GM19025 (cell line): ENCODE results near the gene IFT57.
"Not testable (repeated sequence)": the region's sequence is repeated elsewhere in the genome, so short reads cannot be mapped to it uniquely, and the experiment has no call there.

Experiments
- ATAC-seq: cut with Tn5 transposase; IDR thresholded peaks from one replicate; pipeline ENCODE4 v1.9.1; 2021; ENCODE audit warnings: mild to moderate bottlenecking, low read depth, moderate library complexity; ENCODE audit not compliant: unreplicated experiment

The IFT57 gene, protein sequence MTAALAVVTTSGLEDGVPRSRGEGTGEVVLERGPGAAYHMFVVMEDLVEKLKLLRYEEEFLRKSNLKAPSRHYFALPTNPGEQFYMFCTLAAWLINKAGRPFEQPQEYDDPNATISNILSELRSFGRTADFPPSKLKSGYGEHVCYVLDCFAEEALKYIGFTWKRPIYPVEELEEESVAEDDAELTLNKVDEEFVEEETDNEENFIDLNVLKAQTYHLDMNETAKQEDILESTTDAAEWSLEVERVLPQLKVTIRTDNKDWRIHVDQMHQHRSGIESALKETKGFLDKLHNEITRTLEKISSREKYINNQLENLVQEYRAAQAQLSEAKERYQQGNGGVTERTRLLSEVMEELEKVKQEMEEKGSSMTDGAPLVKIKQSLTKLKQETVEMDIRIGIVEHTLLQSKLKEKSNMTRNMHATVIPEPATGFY

DNA sequence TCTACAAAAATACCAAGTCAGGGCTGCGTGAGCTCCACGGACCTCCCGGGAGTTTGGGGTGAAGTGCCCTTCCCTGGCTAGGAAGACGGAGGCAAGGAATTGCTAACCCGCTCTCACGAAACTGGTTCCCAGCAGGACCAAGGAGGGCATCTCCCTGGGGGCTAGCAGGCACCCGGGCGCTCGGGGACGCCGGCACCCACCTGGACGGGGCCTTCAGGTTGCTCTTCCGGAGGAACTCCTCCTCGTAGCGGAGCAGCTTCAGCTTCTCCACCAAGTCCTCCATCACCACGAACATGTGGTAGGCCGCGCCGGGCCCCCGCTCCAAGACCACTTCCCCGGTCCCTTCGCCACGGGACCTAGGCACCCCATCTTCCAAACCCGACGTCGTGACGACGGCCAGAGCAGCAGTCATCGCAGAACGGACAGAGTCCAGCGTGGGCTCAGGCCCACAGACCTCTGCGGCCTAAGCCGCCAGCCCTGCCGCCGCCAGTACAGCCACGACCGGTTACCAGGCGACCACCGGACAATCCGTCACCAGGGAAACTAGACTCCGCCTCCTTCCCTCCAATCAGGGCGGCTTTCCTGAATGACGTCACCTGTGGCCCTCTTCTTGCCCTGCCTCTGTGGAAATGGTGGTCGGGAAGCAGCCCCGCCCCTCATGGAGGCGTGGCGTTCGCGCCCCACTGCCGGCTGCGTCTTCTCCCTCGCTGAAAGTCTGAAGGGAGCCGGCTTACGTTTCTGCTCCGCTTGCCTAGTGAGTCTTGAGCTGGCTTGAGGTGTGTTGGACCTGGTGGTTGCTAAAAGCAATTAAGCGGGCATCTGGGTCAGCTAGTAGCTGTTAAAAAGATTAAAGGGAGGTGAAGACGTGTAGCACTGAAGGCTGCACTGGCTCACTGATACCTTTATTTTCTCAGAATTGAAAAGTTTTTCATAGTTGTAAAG is at the start of gene IFT57:
Gene IFT57, minus strand, starts transcription at position 514 of the 942 bp plus-strand sequence. Its CDS starts 102 bp downstream, at position 412.
- peak; percentile 90 for ATAC-seq

DNA sequence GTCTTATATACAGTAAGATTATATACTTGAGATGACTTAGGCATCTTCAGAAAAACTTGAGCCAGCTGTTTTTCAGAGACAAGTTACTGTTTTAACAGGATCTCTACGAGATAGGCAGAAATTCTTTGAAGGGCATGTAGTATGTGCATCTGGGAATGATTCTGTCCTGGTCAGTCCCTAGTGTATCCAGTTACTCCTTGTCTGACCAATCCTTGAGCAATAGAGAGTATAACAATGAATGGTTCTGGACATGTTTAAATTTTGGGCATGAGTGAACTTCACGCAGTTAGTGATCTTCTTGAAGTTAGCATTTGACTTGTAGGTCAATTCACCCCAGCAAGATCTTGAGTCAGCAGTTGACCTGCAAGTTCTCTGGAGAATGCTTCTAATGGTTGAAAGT is 49.4 kb upstream of the IFT57 start:
- ATAC-seq, result no peak

DNA sequence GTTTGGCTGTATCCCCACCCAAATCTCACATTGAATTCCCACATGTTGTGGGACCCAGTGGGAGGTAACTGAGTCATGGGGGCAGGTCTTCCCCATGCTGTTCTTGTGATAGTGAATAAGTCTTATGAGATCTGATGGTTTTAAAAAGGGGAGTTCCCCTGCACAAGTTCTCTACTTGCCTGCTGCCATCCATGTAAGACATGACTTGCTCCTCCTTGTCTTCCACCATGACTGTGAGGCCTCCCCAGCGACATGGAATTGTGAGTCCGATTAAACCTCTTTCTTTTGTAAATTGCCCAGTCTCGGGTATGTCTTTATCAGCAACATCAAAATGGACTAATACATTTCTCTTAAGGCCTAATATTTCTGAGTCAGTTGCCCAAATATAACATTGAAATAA is 46.0 kb upstream of the IFT57 start:
- not testable (repeated sequence) for ATAC-seq

DNA sequence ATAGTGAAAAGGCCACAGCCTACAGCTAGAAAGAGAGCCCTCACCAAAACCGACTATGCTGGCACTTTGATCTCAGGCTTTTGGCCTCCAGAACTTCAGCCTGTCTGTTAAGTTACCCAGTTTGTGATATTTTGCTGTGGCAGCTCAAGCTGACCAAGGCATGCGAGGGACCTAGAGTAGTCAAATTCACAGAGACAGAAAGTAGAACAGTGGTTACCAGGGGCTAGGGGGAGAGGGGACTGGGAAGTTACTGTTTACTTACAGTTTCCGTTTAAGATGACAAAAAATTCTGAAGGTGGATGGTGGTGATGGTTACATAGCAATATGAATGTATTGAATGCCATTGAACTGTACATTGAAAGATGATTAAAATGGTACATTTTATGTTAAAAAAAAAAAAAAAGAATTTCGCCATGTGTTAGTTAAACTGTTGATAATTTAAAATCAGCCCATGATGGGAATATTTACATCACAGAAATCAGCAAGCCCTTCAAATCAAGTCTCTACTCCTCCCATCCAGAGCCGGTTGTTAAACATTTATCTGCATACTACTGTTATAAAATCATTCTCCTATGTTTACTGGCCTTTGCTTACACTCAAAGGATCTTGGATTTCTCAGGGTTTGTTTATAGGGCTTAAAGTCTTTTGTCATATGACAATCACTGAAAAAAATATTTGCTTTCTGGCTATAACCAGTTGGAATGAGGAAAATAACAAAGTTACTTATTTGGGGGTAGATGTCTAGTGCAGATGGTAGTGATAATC is 42.5 kb upstream of the IFT57 start:
- peak; percentile 74 for ATAC-seq

DNA sequence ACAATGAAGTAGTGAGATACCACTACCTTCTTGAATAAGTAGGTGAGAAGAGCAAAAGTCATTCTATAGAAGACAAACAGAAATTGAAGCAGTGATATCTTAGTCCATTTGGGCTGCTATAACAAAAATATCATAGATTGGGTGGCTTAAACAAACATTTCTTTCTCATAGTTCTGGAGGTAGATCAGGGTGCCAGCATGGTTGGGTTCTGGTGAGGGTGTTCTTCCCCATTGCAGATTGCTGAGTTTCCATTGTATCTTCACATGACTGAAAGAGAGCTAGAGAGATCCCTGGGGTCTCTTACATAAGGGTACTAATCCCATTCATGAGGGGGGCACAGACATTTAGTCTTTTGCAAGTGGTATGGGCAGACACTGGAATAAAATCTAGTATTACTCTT is 32.9 kb upstream of the IFT57 start:
- no peak for ATAC-seq

DNA sequence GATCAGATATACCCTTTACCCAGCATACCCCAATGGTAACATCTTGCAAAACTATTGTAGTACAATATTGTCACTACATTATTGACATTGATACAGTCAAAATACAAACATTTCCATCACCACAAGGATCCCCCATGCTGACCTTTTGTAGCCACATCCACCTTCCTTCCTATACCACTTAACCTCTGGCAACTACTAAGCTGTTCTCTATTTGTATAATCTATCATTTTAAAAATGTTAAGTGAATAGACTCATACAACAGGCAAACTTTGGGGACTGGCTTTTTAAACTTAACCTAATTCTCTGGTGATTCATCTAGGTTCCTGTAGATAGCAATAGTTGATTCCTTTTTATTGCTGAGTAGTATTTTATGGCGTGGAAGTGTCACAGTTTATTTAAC is 29.6 kb upstream of the IFT57 start:
- ATAC-seq, result no peak

DNA sequence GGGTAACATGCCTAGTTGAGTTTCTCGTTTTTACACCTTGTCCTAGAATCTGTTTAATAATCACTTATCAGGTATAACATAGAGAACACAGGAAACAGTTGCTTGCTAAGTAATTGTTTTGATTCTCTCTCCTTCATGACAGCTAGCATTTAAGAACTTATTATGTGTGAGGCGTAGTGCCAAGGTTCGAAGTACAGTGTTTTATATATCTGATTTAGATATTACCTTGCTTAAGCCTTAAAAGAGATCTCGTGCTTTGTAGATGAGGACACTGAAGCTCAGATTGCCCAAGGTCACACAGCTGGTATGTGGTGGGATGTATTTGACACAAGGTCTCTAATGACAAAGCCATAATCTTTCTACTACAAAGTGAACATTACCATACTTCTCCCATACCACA is 29.0 kb upstream of the IFT57 start:
- ATAC-seq, result no peak

DNA sequence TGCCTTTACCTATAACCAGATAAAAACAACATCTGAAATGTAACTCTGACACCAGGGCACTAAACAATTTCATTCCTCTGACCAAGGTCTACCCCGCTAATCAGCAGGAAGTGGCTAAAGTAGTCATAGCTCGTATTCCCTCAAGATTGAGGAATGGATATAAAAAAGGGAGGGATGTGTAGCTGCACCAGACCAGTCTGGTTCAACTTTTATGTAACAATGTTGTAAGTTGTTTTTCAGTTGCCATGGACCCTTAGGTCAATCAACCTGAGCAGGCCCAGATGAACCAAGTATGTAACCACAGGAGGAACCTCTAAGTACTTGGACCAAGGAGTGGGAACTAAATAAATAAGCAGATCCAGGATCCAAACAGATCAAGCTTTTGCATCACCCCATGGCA is 28.4 kb upstream of the IFT57 start:
- no peak for ATAC-seq

DNA sequence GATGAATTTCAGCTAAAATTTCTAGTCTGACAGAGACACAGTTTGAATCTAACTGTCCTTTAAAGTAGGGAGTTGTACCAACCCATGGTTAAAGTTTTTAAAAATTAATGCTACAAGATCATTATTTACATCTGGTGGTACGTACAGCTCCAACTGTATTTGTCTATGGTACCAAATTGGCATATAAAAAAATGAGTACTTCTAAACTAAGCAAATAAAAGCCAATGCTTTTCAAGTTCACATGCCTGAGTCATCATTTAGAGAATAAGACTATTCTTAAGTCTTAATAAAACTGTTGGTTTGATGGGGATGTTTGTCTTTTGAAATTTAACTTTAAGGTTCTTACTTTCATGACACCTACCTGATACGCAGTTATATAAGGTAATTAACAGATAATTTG is 21.0 kb upstream of the IFT57 start:
- ATAC-seq, result no peak

DNA sequence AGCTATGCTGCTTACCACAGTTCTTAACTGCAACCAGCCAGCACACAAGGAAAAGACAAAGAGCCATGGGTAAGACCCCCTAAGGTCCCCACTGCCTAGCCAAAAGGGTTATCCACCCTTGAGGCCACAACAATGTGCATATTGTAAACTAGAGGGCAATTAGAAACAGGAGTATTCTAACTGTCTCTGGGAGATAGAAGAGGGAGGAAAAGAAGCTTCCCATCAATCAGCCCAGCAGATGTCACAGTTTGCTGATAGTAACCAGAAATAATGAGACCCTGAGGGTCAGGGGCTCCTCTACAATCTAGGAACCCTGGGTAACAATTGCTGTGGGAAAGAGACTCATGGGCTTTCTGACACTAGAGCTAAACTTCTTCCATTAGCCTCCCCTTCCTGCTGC is 20.6 kb upstream of the IFT57 start:
- ATAC-seq, result no peak

DNA sequence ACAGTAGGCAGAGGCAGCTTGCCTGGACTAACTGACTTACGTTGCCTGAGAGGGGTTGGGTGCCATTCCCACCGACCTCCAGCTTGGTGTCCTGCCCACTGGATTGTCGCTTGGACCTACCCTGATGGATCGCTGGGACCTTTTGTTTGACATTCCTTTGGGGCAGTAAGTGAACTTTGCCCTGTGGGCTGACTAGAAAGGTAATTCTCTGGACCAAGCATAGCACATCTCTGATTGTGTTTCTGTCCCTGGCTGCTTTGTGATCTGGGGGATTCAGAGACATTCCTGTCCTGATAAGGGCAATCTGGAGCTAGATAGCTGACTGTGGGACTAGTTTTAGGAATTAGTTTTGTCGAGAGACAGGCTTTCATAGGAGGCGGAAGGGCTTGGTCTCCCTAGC is 19.5 kb upstream of the IFT57 start:
- no peak for ATAC-seq

DNA sequence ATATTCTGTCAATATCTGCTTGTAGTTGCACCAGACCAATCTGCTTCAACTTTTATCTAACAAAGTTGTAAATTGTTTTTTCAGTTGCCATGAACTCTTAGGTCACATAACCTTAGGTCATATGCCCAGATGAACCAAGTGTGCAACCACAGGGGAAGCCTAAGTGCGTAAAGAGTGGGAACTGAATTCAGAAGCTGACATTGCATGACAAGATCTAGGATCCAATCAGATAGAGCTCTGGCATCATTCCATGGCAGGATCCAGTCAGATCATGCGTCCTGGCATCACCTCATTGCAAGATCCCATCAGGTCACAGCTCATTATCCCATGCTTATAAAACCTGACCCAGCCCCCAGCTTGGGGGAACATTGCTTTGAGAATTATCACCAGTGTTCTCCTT is 18.9 kb upstream of the IFT57 start:
- ATAC-seq, result no peak

DNA sequence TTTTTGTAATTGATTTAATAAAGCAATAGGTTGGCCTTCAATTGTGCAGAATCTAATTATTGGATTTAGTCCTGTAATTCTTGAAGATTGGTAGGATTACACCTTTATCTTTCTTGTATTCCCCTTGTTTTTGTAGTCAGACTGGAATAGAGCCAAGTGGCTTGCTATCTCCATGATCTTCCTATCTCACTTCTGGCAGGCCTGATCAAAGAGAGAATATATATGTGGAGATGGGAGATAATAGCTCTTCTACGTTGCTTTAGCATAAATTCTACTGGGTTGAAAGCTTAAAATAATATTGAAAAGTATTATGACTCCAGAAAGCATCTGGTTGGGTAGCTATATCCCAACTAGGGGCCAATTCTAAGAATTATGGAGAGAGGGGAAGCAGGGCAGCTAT is 16.9 kb upstream of the IFT57 start:
- ATAC-seq, result no peak

DNA sequence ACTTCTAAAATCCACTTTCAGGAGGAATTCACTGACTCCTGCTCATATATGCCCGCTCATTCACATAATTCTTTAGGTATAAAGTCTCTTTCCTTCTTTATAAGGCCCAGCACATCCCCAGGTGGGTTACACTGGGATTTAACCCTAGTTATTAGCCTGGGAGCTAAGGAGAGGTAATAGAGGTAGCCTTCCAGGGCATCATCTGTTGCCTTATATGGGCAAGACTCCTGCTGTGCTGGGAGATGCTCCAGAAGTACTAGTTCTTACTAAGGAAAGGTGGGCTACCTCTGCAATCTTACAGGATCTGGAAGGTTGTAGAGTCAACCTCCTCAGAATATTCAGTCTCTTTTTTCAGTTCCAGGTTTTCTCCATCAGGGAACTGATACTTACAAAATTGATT is 13.1 kb upstream of the IFT57 start:
- ATAC-seq, result no peak

DNA sequence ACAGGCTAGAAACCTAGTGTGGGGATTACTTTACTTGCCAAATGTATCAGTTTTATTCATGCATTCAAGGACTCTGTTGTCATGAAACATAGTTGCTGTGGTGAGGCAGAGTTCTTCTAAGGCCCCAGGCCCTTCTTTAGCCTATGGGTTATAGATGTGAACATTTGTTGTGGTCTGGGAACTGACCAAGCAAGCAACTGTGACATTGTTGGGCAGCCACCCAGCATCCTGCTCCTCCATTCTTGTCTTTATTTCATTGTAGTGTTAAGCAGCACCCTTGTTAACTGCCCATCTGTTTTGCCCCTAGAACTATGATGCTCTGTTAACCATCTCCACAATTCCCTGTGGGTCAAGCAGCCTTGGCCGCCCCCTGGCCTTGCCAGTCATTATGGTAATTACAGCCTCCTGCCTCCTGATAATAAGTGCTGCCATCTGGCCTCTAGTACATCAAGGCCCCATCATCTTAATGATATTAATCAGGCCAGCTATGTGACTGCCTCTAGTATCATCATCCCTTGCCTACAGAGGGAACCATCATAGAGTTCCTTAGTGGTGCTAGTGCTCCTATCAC is 12.2 kb upstream of the IFT57 start:
- ATAC-seq, result no peak

DNA sequence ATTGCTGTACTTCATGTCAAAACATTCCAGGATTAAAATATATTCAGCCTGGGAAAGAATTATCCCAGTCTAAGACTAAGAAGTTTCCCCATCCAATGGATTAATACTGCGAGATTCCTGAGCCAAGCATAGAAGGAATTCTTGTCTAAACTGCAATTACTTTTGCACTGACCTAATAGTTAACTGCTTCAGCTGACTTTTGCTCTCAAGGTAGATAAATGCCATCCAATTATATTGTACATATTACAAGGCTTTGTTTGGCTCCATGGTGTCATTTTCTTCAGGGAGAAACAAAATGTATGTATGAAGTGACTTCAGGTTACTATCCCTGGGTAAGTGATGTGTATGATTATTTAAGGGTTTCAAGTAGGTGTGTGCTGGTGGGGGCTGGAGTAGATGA is 6.1 kb upstream of the IFT57 start:
- no peak for ATAC-seq

DNA sequence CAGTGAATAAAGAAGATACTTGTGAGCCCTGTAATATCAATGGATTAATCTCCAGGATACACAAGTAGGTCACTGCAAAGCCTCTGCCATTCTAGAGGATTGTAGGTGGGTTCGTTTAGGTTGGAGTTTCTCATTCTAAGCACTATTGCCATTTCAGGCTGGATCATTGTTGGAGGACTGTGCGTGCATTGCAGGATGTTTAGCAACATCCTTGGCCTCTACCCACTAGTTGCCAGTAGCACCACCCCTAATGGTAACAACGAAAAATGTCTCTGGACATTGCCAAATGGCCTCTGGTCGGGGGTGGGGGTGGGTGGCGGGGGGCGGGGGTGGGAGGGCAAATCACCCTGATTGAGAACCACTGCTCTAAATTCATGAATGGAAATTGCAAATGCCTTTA is 4.9 kb upstream of the IFT57 start:
- no peak for ATAC-seq

DNA sequence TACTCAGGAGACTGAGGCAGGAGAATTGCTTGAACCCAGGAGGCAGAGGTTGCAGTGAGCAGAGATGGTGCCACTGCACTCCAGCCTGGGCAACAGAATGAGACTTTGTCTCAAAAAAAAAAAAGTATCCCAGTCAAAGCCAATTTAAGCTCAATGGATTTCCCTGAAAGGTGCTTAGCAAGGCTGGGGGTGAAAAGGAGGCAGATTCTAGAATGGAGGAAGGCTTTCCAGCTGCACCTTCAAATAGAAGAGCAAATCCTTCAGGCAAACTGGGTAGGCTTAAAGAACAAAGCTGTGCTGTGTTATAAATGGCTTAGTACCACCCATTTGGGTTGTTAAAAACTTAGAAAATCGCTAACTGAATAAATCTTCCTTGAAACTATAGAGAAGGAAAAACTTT is 3.0 kb upstream of the IFT57 start:
- ATAC-seq, result no peak

DNA sequence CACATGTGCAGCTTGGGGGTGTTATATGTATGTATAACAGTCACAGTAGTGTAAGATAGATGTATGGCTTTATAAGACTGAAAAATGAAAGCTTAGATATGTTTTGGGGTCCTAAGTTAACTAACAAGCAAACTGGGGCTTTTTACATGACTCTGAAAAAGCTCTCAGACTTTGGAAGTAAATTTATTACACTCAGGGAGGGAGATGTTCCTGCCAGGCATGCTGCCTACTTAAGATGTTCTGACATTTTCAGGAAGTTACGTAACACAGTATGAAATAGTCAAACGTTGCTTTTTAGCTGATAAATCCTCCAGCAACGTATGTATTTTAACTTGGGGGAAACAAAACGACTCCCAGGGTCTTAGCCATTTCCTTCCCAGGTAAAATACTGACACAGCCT is 1.7 kb upstream of the IFT57 start:
- no peak for ATAC-seq

DNA sequence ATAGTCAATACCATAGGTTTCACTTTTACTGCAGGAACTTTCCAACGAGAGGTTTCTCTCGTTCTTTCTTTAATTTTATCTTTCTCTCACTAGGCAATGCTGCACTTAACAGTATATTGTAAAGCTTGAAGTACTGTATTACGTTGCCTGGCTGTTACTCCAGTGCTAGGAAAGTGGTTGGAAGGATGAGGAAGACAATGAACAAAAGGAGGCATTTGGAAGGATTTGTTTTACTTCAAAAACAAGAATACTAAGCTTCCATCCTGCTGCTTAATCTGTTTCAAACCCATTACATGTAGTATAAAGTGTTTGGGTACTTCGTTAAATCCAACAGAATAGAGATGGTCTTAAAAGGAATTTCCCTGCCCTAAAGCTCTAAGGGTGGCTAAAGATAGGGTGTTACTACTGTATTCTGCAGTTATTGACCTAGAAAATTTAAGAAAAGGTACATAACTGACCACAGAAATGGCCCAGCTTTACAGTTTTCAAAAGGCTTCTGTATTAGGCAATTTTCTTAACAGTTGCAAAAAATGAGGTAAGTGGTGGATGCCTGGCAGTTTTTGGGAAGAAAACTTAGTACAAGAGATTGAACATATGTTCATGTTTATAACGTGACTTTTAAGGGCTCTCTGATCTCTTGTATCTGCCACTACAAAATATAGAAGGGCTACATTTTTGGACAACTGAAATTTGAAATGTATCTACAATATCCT is 785 bp upstream of the IFT57 start:
- ATAC-seq, result no peak
